ENCODE results near the gene XXYLT1. TPM values are rescaled to one million over a fixed set of nuclear protein-coding genes. Genes with fewer than 3 reads are reported as not detected.

Gene XXYLT1
- total and polyA plus RNA-seq, 2 donors from 2014 or later = 5.7 to 10.7 TPM

GRCh38 chr3:195226445-195226844, 44.5 kb downstream of the XXYLT1 start:
- TF ChIP-seq CTCF (IDR thresholded peaks at IDR 0.05; ENCODE audit: borderline replicate concordance, extremely low read depth, insufficient read depth) = no peak
- H3K27me3 ChIP-seq (ENCODE audit: control insufficient read depth, insufficient read depth, low read length) = no peaks in the 10 kb centered on the region
- H3K9ac ChIP-seq (ENCODE audit: low read length in 3 of 3) = no peak overlapping the region
- H3K9me3 ChIP-seq (ENCODE audit: control insufficient read depth in 2 of 3, insufficient read depth in 1 of 3, low read length in 3 of 3) = no peaks in the 10 kb centered on the region
- H3K27ac ChIP-seq (ENCODE audit: low read depth in 2 of 2, low read length in 2 of 2) = no peak overlapping the region
- H3K36me3 ChIP-seq (ENCODE audit: control insufficient read depth in 2 of 3, insufficient read depth in 3 of 3, low read length in 3 of 3) = no peaks in the 10 kb centered on the region
- intact Hi-C loops (cut with DNase I) = no loop called here
- DNase-seq = peak in 1 of 5 donors; percentile 7
- H3K4me1 ChIP-seq (ENCODE audit: control insufficient read depth in 2 of 3, insufficient read depth in 2 of 3, low read depth in 1 of 3, low read length in 3 of 3) = peaks cover 0 to 5% (median 2%) of the 10 kb centered on the region in 3 donors
- FAIRE-seq = no peak
- H3K4me3 ChIP-seq (ENCODE audit: low read length in 3 of 3) = no peak overlapping the region

GRCh38 chr3:195224980-195225580, 45.9 kb downstream of the XXYLT1 start:
- no peaks in the 10 kb centered on the region for H3K36me3 ChIP-seq (ENCODE audit: control insufficient read depth in 2 of 3, insufficient read depth in 3 of 3, low read length in 3 of 3)
- no peak overlapping the region for H3K9ac ChIP-seq (ENCODE audit: low read length in 3 of 3)
- no peaks in the 10 kb centered on the region for H3K9me3 ChIP-seq (ENCODE audit: control insufficient read depth in 2 of 3, insufficient read depth in 1 of 3, low read length in 3 of 3)
- no peak for DNase-seq
- H3K4me1 ChIP-seq (ENCODE audit: control insufficient read depth in 2 of 3, insufficient read depth in 2 of 3, low read depth in 1 of 3, low read length in 3 of 3) = peaks cover 2 to 5% (median 4%) of the 10 kb centered on the region in 3 donors
- no peak for TF ChIP-seq CTCF (IDR thresholded peaks at IDR 0.05; ENCODE audit: borderline replicate concordance, extremely low read depth, insufficient read depth)
- no peak overlapping the region for H3K27ac ChIP-seq (ENCODE audit: low read depth in 2 of 2, low read length in 2 of 2)
- intact Hi-C loops (cut with DNase I) = no loop called here
- no peak overlapping the region for H3K4me3 ChIP-seq (ENCODE audit: low read length in 3 of 3)
- FAIRE-seq = no peak
- no peaks in the 10 kb centered on the region for H3K27me3 ChIP-seq (ENCODE audit: control insufficient read depth, insufficient read depth, low read length)

- H3K4me3 ChIP-seq (ENCODE audit: low read length in 3 of 3) = no peak overlapping the region
- intact Hi-C loops (cut with DNase I) = no loop called here
- FAIRE-seq (no peak), DNase-seq (no peak)
- H3K9ac ChIP-seq (ENCODE audit: low read length in 3 of 3) = no peak overlapping the region
- no peaks in the 10 kb centered on the region for H3K36me3 ChIP-seq (ENCODE audit: control insufficient read depth in 2 of 3, insufficient read depth in 3 of 3, low read length in 3 of 3)
- no peaks in the 10 kb centered on the region for H3K27me3 ChIP-seq (ENCODE audit: control insufficient read depth, insufficient read depth, low read length)
- no peaks in the 10 kb centered on the region for H3K9me3 ChIP-seq (ENCODE audit: control insufficient read depth in 2 of 3, insufficient read depth in 1 of 3, low read length in 3 of 3)
- H3K4me1 ChIP-seq (ENCODE audit: control insufficient read depth in 2 of 3, insufficient read depth in 2 of 3, low read depth in 1 of 3, low read length in 3 of 3) = peaks cover 2 to 6% (median 4%) of the 10 kb centered on the region in 3 donors
- TF ChIP-seq CTCF (IDR thresholded peaks at IDR 0.05; ENCODE audit: borderline replicate concordance, extremely low read depth, insufficient read depth) = no peak
- H3K27ac ChIP-seq (ENCODE audit: low read depth in 2 of 2, low read length in 2 of 2) = peak overlapping the region in 1 of 2 donors; percentile 4
Observed at GRCh38 chr3:195224156-195224979, 46.6 kb downstream of the XXYLT1 start.
